A549 (cell line): ENCODE data around the gene MRPL14. TPM values are rescaled to one million over a fixed set of nuclear protein-coding genes. Genes with fewer than 3 reads are reported as not detected.

Source experiments
- ATAC-seq, 2 experiments: fragments of 200-7000 bp in 1 of 2; fragments of >200 bp in 1 of 2; cut with Nextera tagmentation in 1 of 2; cut with Tn5 transposase in 1 of 2; 3 replicates each; pipeline versions ENCODE4 v1.8.0 to v1.9.1; 2018 to 2020; ENCODE audit warnings: mild to moderate bottlenecking in 1 of 2, moderate library complexity in 1 of 2
- CTCF ChIA-PET: fragments of 300-600 bp; sonication (Branson Sonifier 250); formaldehyde crosslinking; extraction: SDS; loops from one replicate; lab custom pipeline; 2021; ENCODE audit warnings: antibody characterized with exemption, inconsistent platforms; lab: Yijun Ruan, JAX
- POLR2A ChIA-PET: fragments of 350-600 bp; formaldehyde crosslinking; extraction: SDS; loops from one replicate; lab custom pipeline; 2021; ENCODE audit warnings: antibody characterized with exemption, inconsistent platforms; lab: Yijun Ruan, JAX
- DNase-seq, 2 experiments: peaks; one replicate each; pipeline versions ENCODE4 v3.0.0 to v3.0.0-alpha.2; 2011 to 2016; ENCODE audit warnings: low read depth in 1 of 2, low spot score in 1 of 2
- FAIRE-seq: peaks from 2 replicates; lab custom pipeline; 2011; peaks lifted over from hg19 to GRCh38; lab: Jason Lieb, UNC
- H3K27ac ChIP-seq, 2 experiments: fragments of >200 bp; sonication (Bioruptor Twin); formaldehyde crosslinking; 3 replicates each; pipeline ENCODE4 v1.5.1; 2016 to 2017
- H3K4me1 ChIP-seq: fragments of >200 bp; sonication (Bioruptor Twin); formaldehyde crosslinking; 3 replicates; pipeline ENCODE4 v1.6.1; 2016
- H3K4me2 ChIP-seq: fragments of >200 bp; sonication (Bioruptor Twin); formaldehyde crosslinking; 3 replicates; pipeline ENCODE4 v1.6.1; 2016
- H3K4me3 ChIP-seq: fragments of >200 bp; sonication (Bioruptor Twin); formaldehyde crosslinking; 3 replicates; pipeline ENCODE4 v1.5.1; 2016
- H3K9me3 ChIP-seq: fragments of >200 bp; sonication (Bioruptor Twin); formaldehyde crosslinking; 3 replicates; pipeline ENCODE4 v1.6.1; 2016
- BHLHE40 ChIP-seq: IDR thresholded peaks from 2 replicates; pipeline ENCODE4 v1.6.1; 2012; ENCODE audit warnings: low read depth, low read length, inconsistent platforms
- CBX2 ChIP-seq: fragments of 200-600 bp; sonication (generic); IDR thresholded peaks from 2 replicates; pipeline ENCODE4 v1.6.1; 2016; ENCODE audit warnings: low read depth, mild to moderate bottlenecking, borderline replicate concordance
- CBX8 ChIP-seq: fragments of 200-600 bp; sonication (generic); IDR thresholded peaks from 2 replicates; pipeline ENCODE4 v1.6.1; 2016
- CHD2 ChIP-seq: fragments of 150-350 bp; IDR thresholded peaks from 2 replicates; pipeline ENCODE4 v1.6.1; 2014; ENCODE audit warnings: low read length; ENCODE audit not compliant: partially characterized antibody
- EHMT2 ChIP-seq: fragments of 200-600 bp; sonication (generic); IDR thresholded peaks from 2 replicates; pipeline ENCODE4 v1.6.1; 2016; ENCODE audit warnings: antibody characterized with exemption, low read depth, mild to moderate bottlenecking, moderate library complexity
- ESRRA ChIP-seq: fragments of 150-350 bp; IDR thresholded peaks from 2 replicates; pipeline ENCODE4 v1.6.1; 2014; ENCODE audit warnings: mild to moderate bottlenecking, low read length, borderline replicate concordance
- FOSB ChIP-seq: fragments of 250-450 bp; sonication (Bioruptor Pico); IDR thresholded peaks from 2 replicates; pipeline ENCODE4 v1.5.0; 2020; ENCODE audit warnings: mild to moderate bottlenecking, moderate library complexity
- GATA3 ChIP-seq: IDR thresholded peaks from 2 replicates; pipeline ENCODE4 v1.6.1; 2012; ENCODE audit warnings: borderline replicate concordance
- HDAC2 ChIP-seq: fragments of 200-600 bp; sonication (generic); IDR thresholded peaks from 2 replicates; pipeline ENCODE4 v1.6.1; 2016
- JUN ChIP-seq, 2 experiments: fragments of >200 bp; sonication (Bioruptor Twin); formaldehyde crosslinking; IDR thresholded peaks; 2 replicates in 1 of 2; 3 replicates in 1 of 2; pipeline ENCODE4 v1.6.1; 2016 to 2017
- KDM5A ChIP-seq: fragments of 200-600 bp; sonication (generic); IDR thresholded peaks from 2 replicates; pipeline ENCODE4 v1.6.1; 2016; ENCODE audit warnings: antibody characterized with exemption, mild to moderate bottlenecking
- MAFK ChIP-seq: fragments of 450-650 bp; IDR thresholded peaks from 2 replicates; pipeline ENCODE4 v1.6.1; 2014; ENCODE audit not compliant: partially characterized antibody
- MAZ ChIP-seq: fragments of 150-350 bp; IDR thresholded peaks from 2 replicates; pipeline ENCODE4 v1.6.1; 2014; ENCODE audit warnings: antibody characterized with exemption, low read depth, low read length, borderline replicate concordance
- NPAS2 ChIP-seq: fragments of 250-450 bp; sonication (Bioruptor Pico); IDR thresholded peaks from 2 replicates; pipeline ENCODE4 v1.8.0; 2022; ENCODE audit warnings: mild to moderate bottlenecking, moderate library complexity, borderline replicate concordance
- NR3C1 ChIP-seq: fragments of >200 bp; sonication (Bioruptor Twin); formaldehyde crosslinking; IDR thresholded peaks from 3 replicates; pipeline ENCODE4 v1.6.1; 2017
- RAD21 ChIP-seq, 2 experiments: fragments of >200 bp in 1 of 2; sonication (Bioruptor Twin) in 1 of 2; formaldehyde crosslinking in 1 of 2; IDR thresholded peaks in 1 of 2; conservative IDR thresholded peaks in 1 of 2; 2 replicates in 1 of 2; 3 replicates in 1 of 2; pipeline ENCODE4 v1.6.1; 2012 to 2018; ENCODE audit warnings: inconsistent platforms in 1 of 2
- RNF2 ChIP-seq: fragments of 200-600 bp; sonication (generic); IDR thresholded peaks from 2 replicates; pipeline ENCODE4 v1.6.1; 2016; ENCODE audit warnings: low read depth, mild to moderate bottlenecking, antibody characterized with exemption, moderate library complexity, borderline replicate concordance
- SMC3 ChIP-seq: fragments of >200 bp; sonication (Bioruptor Twin); formaldehyde crosslinking; IDR thresholded peaks from 3 replicates; pipeline ENCODE4 v1.6.1; 2018; ENCODE audit warnings: inconsistent platforms
- TFCP2L1 ChIP-seq: fragments of 250-450 bp; sonication (Bioruptor Pico); IDR thresholded peaks from 2 replicates; pipeline ENCODE4 v1.5.0; 2021; ENCODE audit warnings: mild to moderate bottlenecking
- WGBS: methylation state at CpG from one replicate; pipeline ENCODE4 v1.1.6; 2017; ENCODE audit errors: missing lambda C conversion rate; 5-methylcytosine and 5-hydroxymethylcytosine counted together
- polyA plus RNA-seq, 4 experiments: library from polyadenylated mRNA; depleted of rRNA in 3 of 4; stranded (reverse); fragments of >200 nt; fragmentation: RNase III in 1 of 4; extraction: RNeasy Plus Mini Kit Qiagen cat#74134 plus additional on column Dnase treatment in 1 of 4; gene quantifications; 2 replicates in 3 of 4; 3 replicates in 1 of 4; pipeline ENCODE4 v1.2.3, GENCODE V29; 2011 to 2017
- TF ChIP-seq, protein P1 (sequence below): IDR thresholded peaks from 2 replicates; pipeline ENCODE4 v1.6.1; 2012
- TF ChIP-seq, protein P2 (sequence below): IDR thresholded peaks from 2 replicates; pipeline ENCODE4 v1.6.1; 2012; ENCODE audit warnings: low read depth, borderline replicate concordance
- TF ChIP-seq, protein P3 (sequence below): fragments of 200-600 bp; sonication (generic); IDR thresholded peaks from 2 replicates; pipeline ENCODE4 v1.6.1; 2016; ENCODE audit warnings: antibody characterized with exemption, mild to moderate bottlenecking, moderate library complexity
- TF ChIP-seq, protein P4 (sequence below): IDR thresholded peaks from 2 replicates; pipeline ENCODE4 v1.6.1; 2012
- TF ChIP-seq, protein P5 (sequence below): fragments of 150-350 bp; IDR thresholded peaks from 2 replicates; pipeline ENCODE4 v1.6.1; 2014; ENCODE audit warnings: low read depth, mild to moderate bottlenecking, low read length
- TF ChIP-seq, protein P6 (sequence below): fragments of 250-450 bp; sonication (Bioruptor Pico); IDR thresholded peaks from 2 replicates; pipeline ENCODE4 v1.5.0; 2021; ENCODE audit warnings: mild to moderate bottlenecking, moderate library complexity, borderline replicate concordance

MRPL14 gene
- polyA plus RNA-seq, 2 of the 4 experiments (the other 2 are of a cell fraction), result 47.1 to 55.3 TPM

DNA sequence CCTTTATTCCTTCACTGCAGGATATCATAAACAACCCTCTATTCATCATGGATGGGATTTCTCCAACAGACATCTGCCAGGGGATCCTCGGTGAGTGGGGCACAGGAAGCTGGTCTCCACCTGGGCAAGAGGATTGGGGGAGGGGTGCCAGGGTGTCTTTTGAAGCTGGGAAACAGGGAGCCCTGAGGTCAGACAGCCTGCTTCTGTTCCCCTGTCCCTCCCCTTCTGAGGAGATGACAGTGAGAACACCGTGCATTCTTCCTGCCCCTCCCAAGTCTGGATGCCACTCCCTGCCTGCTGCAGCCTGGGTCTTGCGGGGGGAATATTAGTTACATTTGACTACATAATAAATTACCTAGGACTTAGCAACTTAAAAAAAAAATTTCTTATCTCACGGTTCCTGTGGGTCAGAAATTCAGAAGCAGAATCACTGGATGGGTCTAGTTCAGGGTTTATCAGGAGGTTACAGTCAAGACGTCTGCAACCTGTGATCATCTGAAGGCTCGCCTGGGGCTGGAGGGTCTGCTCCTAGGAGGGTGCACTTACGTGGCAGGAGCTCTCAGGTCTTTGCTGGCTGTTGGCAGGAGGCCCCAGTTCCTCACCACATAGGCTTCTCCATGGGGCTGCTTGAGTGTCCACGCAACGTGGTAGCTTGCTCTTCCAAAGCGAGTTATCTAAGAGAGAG is 42.8 kb upstream of the MRPL14 start:
- TF ChIP-seq, protein P1, sequence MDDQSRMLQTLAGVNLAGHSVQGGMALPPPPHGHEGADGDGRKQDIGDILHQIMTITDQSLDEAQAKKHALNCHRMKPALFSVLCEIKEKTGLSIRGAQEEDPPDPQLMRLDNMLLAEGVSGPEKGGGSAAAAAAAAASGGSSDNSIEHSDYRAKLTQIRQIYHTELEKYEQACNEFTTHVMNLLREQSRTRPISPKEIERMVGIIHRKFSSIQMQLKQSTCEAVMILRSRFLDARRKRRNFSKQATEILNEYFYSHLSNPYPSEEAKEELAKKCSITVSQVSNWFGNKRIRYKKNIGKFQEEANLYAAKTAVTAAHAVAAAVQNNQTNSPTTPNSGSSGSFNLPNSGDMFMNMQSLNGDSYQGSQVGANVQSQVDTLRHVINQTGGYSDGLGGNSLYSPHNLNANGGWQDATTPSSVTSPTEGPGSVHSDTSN, result no peak
- TF ChIP-seq, protein P2, sequence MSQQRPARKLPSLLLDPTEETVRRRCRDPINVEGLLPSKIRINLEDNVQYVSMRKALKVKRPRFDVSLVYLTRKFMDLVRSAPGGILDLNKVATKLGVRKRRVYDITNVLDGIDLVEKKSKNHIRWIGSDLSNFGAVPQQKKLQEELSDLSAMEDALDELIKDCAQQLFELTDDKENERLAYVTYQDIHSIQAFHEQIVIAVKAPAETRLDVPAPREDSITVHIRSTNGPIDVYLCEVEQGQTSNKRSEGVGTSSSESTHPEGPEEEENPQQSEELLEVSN, result no peak
- TF ChIP-seq EHMT2 (no peak), KDM5A (no peak), CHD2 (no peak), MAFK (no peak), FOSB (CRISPR knock-in tag) (no peak), BHLHE40 (no peak), HDAC2 (no peak), TFCP2L1 (CRISPR knock-in tag) (no peak), SMC3 (no peak), CBX8 (no peak), ESRRA (no peak)
- TF ChIP-seq, protein P3, sequence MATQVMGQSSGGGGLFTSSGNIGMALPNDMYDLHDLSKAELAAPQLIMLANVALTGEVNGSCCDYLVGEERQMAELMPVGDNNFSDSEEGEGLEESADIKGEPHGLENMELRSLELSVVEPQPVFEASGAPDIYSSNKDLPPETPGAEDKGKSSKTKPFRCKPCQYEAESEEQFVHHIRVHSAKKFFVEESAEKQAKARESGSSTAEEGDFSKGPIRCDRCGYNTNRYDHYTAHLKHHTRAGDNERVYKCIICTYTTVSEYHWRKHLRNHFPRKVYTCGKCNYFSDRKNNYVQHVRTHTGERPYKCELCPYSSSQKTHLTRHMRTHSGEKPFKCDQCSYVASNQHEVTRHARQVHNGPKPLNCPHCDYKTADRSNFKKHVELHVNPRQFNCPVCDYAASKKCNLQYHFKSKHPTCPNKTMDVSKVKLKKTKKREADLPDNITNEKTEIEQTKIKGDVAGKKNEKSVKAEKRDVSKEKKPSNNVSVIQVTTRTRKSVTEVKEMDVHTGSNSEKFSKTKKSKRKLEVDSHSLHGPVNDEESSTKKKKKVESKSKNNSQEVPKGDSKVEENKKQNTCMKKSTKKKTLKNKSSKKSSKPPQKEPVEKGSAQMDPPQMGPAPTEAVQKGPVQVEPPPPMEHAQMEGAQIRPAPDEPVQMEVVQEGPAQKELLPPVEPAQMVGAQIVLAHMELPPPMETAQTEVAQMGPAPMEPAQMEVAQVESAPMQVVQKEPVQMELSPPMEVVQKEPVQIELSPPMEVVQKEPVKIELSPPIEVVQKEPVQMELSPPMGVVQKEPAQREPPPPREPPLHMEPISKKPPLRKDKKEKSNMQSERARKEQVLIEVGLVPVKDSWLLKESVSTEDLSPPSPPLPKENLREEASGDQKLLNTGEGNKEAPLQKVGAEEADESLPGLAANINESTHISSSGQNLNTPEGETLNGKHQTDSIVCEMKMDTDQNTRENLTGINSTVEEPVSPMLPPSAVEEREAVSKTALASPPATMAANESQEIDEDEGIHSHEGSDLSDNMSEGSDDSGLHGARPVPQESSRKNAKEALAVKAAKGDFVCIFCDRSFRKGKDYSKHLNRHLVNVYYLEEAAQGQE, result no peak
- TF ChIP-seq, protein P4, sequence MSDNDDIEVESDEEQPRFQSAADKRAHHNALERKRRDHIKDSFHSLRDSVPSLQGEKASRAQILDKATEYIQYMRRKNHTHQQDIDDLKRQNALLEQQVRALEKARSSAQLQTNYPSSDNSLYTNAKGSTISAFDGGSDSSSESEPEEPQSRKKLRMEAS, result no peak
- TF ChIP-seq, protein P5, sequence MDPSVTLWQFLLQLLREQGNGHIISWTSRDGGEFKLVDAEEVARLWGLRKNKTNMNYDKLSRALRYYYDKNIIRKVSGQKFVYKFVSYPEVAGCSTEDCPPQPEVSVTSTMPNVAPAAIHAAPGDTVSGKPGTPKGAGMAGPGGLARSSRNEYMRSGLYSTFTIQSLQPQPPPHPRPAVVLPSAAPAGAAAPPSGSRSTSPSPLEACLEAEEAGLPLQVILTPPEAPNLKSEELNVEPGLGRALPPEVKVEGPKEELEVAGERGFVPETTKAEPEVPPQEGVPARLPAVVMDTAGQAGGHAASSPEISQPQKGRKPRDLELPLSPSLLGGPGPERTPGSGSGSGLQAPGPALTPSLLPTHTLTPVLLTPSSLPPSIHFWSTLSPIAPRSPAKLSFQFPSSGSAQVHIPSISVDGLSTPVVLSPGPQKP, result no peak
- Histone ChIP-seq H3K4me3 (no peak overlapping the region), H3K9me3 (no peaks in the 10 kb centered on the region), H3K4me1 (no peaks in the 10 kb centered on the region), H3K4me2 (no peak overlapping the region), H3K27ac (no peak overlapping the region)
- no peak for FAIRE-seq
- WGBS, result 55% methylated on average over 8 of the region's 10 CpGs
- ChIA-PET CTCF (interaction anchor here (0.5 to 2.4 kb wide), 7 partner anchors 17 to 169 kb away, joined by 3 to 7 read pairs (median 4); no protein-coding TSS in a partner anchor), POLR2A (no interaction called here)
- DNase-seq, result no peak
- no peak for ATAC-seq

DNA sequence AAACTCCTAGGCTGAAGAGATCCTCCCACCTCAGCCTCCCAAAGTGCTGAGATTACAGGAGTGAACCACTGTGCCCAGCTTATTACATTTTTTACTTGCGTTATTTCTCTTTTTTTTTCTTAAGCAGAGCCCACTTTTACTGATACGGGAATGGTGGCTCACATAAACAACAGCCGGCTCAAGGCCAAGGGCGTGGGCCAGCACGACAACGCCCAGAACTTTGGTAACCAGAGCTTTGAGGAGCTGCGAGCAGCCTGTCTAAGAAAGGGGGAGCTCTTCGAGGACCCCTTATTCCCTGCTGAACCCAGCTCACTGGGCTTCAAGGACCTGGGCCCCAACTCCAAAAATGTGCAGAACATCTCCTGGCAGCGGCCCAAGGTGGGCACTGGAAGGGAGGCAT is 41.9 kb upstream of the MRPL14 start:
- ATAC-seq, result no peak

More for the DNA sequence above, 41.9 kb upstream of the MRPL14 start:
- TF ChIP-seq, protein P6, sequence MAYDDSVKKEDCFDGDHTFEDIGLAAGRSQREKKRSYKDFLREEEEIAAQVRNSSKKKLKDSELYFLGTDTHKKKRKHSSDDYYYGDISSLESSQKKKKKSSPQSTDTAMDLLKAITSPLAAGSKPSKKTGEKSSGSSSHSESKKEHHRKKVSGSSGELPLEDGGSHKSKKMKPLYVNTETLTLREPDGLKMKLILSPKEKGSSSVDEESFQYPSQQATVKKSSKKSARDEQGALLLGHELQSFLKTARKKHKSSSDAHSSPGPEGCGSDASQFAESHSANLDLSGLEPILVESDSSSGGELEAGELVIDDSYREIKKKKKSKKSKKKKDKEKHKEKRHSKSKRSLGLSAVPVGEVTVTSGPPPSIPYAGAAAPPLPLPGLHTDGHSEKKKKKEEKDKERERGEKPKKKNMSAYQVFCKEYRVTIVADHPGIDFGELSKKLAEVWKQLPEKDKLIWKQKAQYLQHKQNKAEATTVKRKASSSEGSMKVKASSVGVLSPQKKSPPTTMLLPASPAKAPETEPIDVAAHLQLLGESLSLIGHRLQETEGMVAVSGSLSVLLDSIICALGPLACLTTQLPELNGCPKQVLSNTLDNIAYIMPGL, result no peak
- TF ChIP-seq CBX2 (no peak), RNF2 (no peak), HDAC2 (no peak), MAZ (no peak), EHMT2 (no peak), RAD21 (conservative IDR thresholded peaks at IDR 0.05 in 1 of 2, IDR thresholded peaks at IDR 0.05 in 1 of 2) (no peak), NPAS2 (CRISPR knock-in tag) (no peak), NR3C1 (no peak), GATA3 (no peak), JUN (IDR thresholded peaks at IDR 0.05) (no peak), FOSB (CRISPR knock-in tag) (no peak)
- TF ChIP-seq, all 56 proteins: peak for 0
- Histone ChIP-seq H3K9me3 (no peaks in the 10 kb centered on the region), H3K4me1 (no peaks in the 10 kb centered on the region), H3K27ac (no peak overlapping the region), H3K4me2 (no peak overlapping the region), H3K4me3 (no peak overlapping the region)
- FAIRE-seq (no peak), DNase-seq (no peak)
- CTCF ChIA-PET, result interaction anchor here (0.8 to 1.3 kb wide), 6 partner anchors 15 to 77 kb away, joined by 3 to 7 read pairs (median 4); no protein-coding TSS in a partner anchor
- 64% methylated on average over 9 of the region's 9 CpGs for WGBS
- POLR2A ChIA-PET, result no interaction called here
